ENCODE results near the gene OR51B2.

OR51B2 gene

DNA sequence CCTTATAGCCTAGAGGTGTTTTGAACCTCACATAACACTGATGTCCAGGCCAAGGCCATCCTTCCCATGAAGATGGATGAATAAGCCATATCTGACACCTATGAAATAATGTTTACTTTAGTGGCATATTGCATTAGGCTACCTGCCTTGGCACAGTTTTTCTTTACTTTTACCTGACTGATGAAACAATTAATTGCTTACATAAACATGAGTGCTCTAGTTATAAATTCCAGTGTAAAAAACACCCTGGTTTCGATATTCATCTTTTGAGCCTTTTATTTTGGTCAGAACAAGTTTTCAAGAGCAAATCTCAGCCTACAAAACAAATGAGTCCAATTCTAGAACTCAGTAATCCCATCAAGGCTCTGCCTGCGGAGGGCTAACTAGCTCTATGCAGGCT, 47.4 kb downstream of the OR51B2 start (continued):
- TF ChIP-seq, protein P1, sequence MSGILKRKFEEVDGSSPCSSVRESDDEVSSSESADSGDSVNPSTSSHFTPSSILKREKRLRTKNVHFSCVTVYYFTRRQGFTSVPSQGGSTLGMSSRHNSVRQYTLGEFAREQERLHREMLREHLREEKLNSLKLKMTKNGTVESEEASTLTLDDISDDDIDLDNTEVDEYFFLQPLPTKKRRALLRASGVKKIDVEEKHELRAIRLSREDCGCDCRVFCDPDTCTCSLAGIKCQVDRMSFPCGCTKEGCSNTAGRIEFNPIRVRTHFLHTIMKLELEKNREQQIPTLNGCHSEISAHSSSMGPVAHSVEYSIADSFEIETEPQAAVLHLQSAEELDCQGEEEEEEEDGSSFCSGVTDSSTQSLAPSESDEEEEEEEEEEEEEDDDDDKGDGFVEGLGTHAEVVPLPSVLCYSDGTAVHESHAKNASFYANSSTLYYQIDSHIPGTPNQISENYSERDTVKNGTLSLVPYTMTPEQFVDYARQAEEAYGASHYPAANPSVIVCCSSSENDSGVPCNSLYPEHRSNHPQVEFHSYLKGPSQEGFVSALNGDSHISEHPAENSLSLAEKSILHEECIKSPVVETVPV (CRISPR knock-in tag; IDR thresholded peaks at IDR 0.05): no peak
- no peak for TF ChIP-seq RARB (CRISPR knock-in tag; IDR thresholded peaks at IDR 0.05)
- TF ChIP-seq ZFP30 (CRISPR knock-in tag; IDR thresholded peaks at IDR 0.05): no peak
- no peak for TF ChIP-seq ZNF8 (CRISPR knock-in tag; IDR thresholded peaks at IDR 0.05)
- TF ChIP-seq CSDC2 (CRISPR knock-in tag; IDR thresholded peaks at IDR 0.05): no peak

DNA sequence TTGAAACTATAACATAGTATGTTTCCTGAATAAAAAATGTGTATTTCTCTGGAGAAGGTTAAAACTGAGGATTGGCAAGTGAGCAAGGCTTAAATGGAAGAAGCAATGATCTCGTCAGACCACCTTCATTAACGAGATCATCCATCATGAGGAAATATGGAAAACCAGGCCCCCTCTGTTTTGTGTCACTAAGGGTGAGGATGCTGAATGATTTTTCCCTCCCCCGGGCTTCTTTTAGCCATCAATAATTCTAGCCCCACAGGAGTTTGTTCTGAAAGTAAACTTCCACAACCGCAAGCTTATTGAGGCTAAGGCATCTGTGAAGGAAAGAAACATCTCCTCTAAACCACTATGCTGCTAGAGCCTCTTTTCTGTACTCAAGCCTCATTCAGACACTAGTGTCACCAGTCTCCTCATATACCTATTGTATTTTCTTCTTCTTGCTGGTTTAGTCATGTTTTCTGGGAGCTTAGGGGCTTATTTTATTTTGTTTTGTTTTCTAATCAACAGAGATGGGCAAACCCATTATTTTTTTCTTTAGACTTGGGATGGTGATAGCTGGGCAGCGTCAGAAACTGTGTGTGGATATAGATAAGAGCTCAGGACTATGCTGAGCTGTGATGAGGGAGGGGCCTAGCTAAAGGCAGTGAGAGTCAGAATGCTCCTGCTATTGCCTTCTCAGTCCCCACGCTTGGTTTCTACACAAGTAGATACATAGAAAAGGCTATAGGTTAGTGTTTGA, 48.6 kb downstream of the OR51B2 start:
- TF ChIP-seq ARNTL (CRISPR knock-in tag; IDR thresholded peaks at IDR 0.05; ENCODE audit: borderline replicate concordance, low read depth): no peak
- TF ChIP-seq, protein P2, sequence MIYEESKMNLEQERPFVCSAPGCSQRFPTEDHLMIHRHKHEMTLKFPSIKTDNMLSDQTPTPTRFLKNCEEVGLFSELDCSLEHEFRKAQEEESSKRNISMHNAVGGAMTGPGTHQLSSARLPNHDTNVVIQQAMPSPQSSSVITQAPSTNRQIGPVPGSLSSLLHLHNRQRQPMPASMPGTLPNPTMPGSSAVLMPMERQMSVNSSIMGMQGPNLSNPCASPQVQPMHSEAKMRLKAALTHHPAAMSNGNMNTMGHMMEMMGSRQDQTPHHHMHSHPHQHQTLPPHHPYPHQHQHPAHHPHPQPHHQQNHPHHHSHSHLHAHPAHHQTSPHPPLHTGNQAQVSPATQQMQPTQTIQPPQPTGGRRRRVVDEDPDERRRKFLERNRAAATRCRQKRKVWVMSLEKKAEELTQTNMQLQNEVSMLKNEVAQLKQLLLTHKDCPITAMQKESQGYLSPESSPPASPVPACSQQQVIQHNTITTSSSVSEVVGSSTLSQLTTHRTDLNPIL (CRISPR knock-in tag; IDR thresholded peaks at IDR 0.05; ENCODE audit: low read depth): no peak
- TF ChIP-seq ZFP3 (CRISPR knock-in tag; IDR thresholded peaks at IDR 0.05): no peak
- TF ChIP-seq, protein P3, sequence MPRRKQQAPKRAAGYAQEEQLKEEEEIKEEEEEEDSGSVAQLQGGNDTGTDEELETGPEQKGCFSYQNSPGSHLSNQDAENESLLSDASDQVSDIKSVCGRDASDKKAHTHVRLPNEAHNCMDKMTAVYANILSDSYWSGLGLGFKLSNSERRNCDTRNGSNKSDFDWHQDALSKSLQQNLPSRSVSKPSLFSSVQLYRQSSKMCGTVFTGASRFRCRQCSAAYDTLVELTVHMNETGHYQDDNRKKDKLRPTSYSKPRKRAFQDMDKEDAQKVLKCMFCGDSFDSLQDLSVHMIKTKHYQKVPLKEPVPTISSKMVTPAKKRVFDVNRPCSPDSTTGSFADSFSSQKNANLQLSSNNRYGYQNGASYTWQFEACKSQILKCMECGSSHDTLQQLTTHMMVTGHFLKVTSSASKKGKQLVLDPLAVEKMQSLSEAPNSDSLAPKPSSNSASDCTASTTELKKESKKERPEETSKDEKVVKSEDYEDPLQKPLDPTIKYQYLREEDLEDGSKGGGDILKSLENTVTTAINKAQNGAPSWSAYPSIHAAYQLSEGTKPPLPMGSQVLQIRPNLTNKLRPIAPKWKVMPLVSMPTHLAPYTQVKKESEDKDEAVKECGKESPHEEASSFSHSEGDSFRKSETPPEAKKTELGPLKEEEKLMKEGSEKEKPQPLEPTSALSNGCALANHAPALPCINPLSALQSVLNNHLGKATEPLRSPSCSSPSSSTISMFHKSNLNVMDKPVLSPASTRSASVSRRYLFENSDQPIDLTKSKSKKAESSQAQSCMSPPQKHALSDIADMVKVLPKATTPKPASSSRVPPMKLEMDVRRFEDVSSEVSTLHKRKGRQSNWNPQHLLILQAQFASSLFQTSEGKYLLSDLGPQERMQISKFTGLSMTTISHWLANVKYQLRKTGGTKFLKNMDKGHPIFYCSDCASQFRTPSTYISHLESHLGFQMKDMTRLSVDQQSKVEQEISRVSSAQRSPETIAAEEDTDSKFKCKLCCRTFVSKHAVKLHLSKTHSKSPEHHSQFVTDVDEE (CRISPR knock-in tag; IDR thresholded peaks at IDR 0.05): no peak
- no peak for TF ChIP-seq OSR1 (CRISPR knock-in tag; IDR thresholded peaks at IDR 0.05)
- TF ChIP-seq, protein P1 (CRISPR knock-in tag; IDR thresholded peaks at IDR 0.05): no peak
- TF ChIP-seq BACH2 (CRISPR knock-in tag; IDR thresholded peaks at IDR 0.05; ENCODE audit: borderline replicate concordance): no peak
- no peak for TF ChIP-seq ZFP30 (CRISPR knock-in tag; IDR thresholded peaks at IDR 0.05)
- TF ChIP-seq ZNF8 (CRISPR knock-in tag; IDR thresholded peaks at IDR 0.05): no peak
- TF ChIP-seq PPARA (CRISPR knock-in tag; IDR thresholded peaks at IDR 0.05; ENCODE audit: borderline replicate concordance): no peak
- TF ChIP-seq ISL1 (CRISPR knock-in tag; IDR thresholded peaks at IDR 0.05): no peak
- TF ChIP-seq CSDC2 (CRISPR knock-in tag; IDR thresholded peaks at IDR 0.05): no peak
- no peak for TF ChIP-seq RARB (CRISPR knock-in tag; IDR thresholded peaks at IDR 0.05)
- no peak for ATAC-seq

DNA sequence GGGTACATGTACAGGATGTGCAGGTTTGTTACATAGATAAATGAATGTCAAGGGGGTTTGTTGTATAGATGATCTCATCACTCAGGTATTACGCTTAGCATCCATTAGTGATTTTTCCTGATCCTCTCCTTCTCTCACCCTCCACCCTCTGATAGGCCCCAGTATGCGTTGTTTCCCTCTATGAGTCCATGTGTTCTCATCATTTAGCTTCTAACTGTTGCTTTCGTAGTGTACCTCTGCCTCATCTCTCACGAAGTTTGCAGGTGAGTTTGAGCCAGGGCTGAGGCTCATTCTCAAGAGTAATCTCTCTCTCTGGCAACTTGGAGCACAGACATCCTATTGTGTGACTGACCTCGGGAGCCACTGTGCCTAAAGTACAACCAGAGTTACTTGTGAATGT, 49.7 kb downstream of the OR51B2 start:
- TF ChIP-seq, protein P4, sequence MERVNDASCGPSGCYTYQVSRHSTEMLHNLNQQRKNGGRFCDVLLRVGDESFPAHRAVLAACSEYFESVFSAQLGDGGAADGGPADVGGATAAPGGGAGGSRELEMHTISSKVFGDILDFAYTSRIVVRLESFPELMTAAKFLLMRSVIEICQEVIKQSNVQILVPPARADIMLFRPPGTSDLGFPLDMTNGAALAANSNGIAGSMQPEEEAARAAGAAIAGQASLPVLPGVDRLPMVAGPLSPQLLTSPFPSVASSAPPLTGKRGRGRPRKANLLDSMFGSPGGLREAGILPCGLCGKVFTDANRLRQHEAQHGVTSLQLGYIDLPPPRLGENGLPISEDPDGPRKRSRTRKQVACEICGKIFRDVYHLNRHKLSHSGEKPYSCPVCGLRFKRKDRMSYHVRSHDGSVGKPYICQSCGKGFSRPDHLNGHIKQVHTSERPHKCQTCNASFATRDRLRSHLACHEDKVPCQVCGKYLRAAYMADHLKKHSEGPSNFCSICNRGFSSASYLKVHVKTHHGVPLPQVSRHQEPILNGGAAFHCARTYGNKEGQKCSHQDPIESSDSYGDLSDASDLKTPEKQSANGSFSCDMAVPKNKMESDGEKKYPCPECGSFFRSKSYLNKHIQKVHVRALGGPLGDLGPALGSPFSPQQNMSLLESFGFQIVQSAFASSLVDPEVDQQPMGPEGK (CRISPR knock-in tag; IDR thresholded peaks at IDR 0.05; ENCODE audit: borderline replicate concordance): no peak
- TF ChIP-seq ZFP3 (CRISPR knock-in tag; IDR thresholded peaks at IDR 0.05): no peak
- TF ChIP-seq, protein P5, sequence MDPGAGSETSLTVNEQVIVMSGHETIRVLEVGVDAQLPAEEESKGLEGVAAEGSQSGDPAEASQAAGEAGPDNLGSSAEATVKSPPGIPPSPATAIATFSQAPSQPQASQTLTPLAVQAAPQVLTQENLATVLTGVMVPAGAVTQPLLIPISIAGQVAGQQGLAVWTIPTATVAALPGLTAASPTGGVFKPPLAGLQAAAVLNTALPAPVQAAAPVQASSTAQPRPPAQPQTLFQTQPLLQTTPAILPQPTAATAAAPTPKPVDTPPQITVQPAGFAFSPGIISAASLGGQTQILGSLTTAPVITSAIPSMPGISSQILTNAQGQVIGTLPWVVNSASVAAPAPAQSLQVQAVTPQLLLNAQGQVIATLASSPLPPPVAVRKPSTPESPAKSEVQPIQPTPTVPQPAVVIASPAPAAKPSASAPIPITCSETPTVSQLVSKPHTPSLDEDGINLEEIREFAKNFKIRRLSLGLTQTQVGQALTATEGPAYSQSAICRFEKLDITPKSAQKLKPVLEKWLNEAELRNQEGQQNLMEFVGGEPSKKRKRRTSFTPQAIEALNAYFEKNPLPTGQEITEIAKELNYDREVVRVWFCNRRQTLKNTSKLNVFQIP (CRISPR knock-in tag; IDR thresholded peaks at IDR 0.05; ENCODE audit: borderline replicate concordance, low read depth): no peak
- TF ChIP-seq, protein P3 (CRISPR knock-in tag; IDR thresholded peaks at IDR 0.05): no peak
- no peak for TF ChIP-seq TOX (CRISPR knock-in tag; IDR thresholded peaks at IDR 0.05; ENCODE audit: borderline replicate concordance)
- no peak for TF ChIP-seq CSDC2 (CRISPR knock-in tag; IDR thresholded peaks at IDR 0.05)
- TF ChIP-seq ARNTL (CRISPR knock-in tag; IDR thresholded peaks at IDR 0.05; ENCODE audit: borderline replicate concordance, low read depth): no peak
- TF ChIP-seq ZC3H10 (CRISPR knock-in tag; IDR thresholded peaks at IDR 0.05): no peak
- TF ChIP-seq, protein P1 (CRISPR knock-in tag; IDR thresholded peaks at IDR 0.05): no peak
- no peak for ATAC-seq

Measured in SK-N-SH treated with all-trans-retinoic acid at 6 μM for 48 hours (cell line).